ENCODE measurements around the gene PTPRS. TPM values are rescaled to one million over a fixed set of nuclear protein-coding genes. Genes with fewer than 3 reads are reported as not detected.
"Not testable (repeated sequence)": the region's sequence is repeated elsewhere in the genome, so short reads cannot be mapped to it uniquely, and the experiment has no call there.

PTPRS gene
- total RNA-seq (100 to 1,000 TPM; 120 to 211 (median 139) TPM), polyA plus RNA-seq (10 to 100 TPM in 1 of 3 donors, 1 to 10 TPM in 1, under 1 TPM in 1; 0.46 to 12.3 (median 2.4) TPM)

DNA sequence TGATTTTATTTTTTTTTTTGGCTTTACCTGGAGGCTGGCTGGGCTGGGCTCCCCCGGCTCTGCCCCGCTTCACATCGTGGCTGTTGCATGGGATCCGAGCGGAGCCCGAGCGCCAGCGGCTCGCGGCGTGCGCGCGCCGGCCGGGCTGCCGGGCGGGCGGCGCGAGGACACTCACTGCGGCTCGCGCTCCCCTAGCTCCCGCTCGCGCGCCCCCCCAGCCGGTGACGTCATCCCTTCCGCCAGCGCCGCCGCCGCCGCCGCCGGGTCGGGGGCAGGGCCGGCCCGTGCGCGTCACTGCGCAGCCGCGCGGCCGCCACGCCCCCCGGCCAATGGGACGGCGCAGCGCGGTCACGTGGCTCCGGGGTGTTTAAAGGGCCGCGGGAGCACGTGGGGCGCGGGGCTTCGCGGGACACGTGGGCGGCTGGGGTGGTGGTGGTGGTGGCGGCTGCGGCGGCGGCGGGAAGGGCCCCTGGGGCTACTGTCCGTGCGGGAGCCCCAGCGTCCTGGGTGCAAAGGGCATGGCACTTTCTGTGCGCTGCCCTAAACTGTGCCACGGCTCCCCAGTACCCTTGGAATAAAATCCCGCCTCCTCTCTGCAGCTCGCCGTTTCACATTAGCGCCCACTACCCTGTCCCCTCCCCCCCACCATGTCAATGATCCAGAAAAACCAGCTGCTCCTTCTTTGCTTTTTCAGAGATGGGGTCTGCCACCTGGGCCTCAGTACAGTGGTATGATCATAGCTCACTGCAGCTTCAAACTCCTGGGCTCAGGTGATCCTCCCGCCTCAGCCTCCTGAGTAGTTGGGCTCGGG, at the start of gene PTPRS:
Gene PTPRS, minus strand, starts transcription at position 176 of the 811 bp plus-strand sequence. CDS start 54,672 bp downstream, outside the sequence.
- Histone ChIP-seq H3K36me3 (no peaks in the 10 kb centered on the region), H3K27me3 (peaks cover 16 to 41% (median 41%) of the 10 kb centered on the region in 3 donors), H3K9me3 (no peaks in the 10 kb centered on the region), H3K4me3 (peak within 1 kb of the TSS; percentile 40 to 77 (median 60)), H3K27ac (peak within 1 kb of the TSS; percentile 35 to 73 (median 56)), H3K4me1 (peaks cover 0 to 26% (median 24%) of the 10 kb centered on the region in 4 donors)
- 8 to 12% methylated on average over 81 of the region's 81 CpGs for WGBS, 2 donors
- peak; percentile 88 for DNase-seq
- intact Hi-C loops (cut with DNase I) = loop anchor here (1.0 kb wide), 2 partner anchors 33 to 48 kb away; no protein-coding TSS in a partner anchor
- TF ChIP-seq POLR2A (IDR thresholded peaks at IDR 0.05) (no peak), EP300 (IDR thresholded peaks at IDR 0.05) (no peak), POLR2AphosphoS5 (IDR thresholded peaks at IDR 0.05) (no peak)
- TF ChIP-seq, protein P1, sequence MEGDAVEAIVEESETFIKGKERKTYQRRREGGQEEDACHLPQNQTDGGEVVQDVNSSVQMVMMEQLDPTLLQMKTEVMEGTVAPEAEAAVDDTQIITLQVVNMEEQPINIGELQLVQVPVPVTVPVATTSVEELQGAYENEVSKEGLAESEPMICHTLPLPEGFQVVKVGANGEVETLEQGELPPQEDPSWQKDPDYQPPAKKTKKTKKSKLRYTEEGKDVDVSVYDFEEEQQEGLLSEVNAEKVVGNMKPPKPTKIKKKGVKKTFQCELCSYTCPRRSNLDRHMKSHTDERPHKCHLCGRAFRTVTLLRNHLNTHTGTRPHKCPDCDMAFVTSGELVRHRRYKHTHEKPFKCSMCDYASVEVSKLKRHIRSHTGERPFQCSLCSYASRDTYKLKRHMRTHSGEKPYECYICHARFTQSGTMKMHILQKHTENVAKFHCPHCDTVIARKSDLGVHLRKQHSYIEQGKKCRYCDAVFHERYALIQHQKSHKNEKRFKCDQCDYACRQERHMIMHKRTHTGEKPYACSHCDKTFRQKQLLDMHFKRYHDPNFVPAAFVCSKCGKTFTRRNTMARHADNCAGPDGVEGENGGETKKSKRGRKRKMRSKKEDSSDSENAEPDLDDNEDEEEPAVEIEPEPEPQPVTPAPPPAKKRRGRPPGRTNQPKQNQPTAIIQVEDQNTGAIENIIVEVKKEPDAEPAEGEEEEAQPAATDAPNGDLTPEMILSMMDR (IDR thresholded peaks at IDR 0.05) = no peak

DNA sequence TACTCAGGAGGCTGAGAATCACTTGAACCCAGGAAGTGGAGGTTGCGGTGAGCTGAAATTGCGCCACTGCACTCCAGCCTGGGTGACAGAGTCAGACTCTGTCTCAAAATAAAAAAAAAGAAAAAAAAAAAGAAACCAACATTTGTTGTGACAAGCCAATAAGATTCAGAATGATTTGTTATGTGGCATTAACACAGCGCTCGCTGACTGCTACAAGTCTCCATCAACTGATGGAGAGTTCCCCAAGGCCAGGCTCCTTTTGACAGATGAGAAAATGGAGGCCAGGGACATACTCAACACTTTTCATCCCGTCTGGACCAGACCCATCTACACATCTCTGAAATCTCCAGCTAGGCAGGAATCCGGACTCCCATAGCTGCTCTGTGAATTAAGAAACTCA, 48.7 kb upstream of the PTPRS start:
- TF ChIP-seq POLR2A (IDR thresholded peaks at IDR 0.05) = no peak
- no peak for TF ChIP-seq POLR2AphosphoS5 (IDR thresholded peaks at IDR 0.05)
- no peak for TF ChIP-seq EP300 (IDR thresholded peaks at IDR 0.05)
- TF ChIP-seq, protein P1 (IDR thresholded peaks at IDR 0.05) = no peak
- H3K4me3 ChIP-seq = no peak overlapping the region
- H3K4me1 ChIP-seq = no peaks in the 10 kb centered on the region
- peaks cover 0 to 3% (median under 1%) of the 10 kb centered on the region in 4 donors for H3K9me3 ChIP-seq
- no peak overlapping the region for H3K27ac ChIP-seq
- H3K36me3 ChIP-seq = no peaks in the 10 kb centered on the region
- WGBS, 2 donors = 87 to 91% methylated on average over 6 of the region's 6 CpGs
- H3K27me3 ChIP-seq = peaks cover under 1 to 65% (median 45%) of the 10 kb centered on the region in 3 donors
- intact Hi-C loops (cut with DNase I) = no loop called here
- no peak for DNase-seq

DNA sequence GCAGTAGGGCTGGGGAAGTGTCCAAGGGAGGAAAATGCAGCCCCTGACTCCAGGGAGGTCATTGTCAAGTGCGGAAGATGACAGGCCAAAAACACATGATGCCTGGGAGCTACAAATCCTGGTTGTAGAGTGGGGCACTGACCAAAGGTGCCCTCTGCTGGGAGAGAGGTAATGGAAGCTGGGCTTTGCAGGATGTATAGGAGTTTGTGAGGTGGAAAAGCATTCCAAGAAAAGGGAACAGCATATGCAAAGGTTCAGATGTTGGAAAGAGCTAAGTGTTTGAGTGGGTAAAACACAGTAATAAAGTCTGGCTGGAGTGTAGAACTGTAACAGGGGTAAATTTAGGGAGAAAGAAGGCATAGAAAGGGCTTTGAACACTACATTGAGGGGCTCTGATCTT, 46.9 kb upstream of the PTPRS start:
- intact Hi-C loops (cut with DNase I) = no loop called here
- no peak for TF ChIP-seq POLR2AphosphoS5 (IDR thresholded peaks at IDR 0.05)
- TF ChIP-seq POLR2A (IDR thresholded peaks at IDR 0.05) = no peak
- TF ChIP-seq, protein P1 (IDR thresholded peaks at IDR 0.05) = no peak
- no peak for TF ChIP-seq EP300 (IDR thresholded peaks at IDR 0.05)
- H3K4me1 ChIP-seq = no peaks in the 10 kb centered on the region
- H3K4me3 ChIP-seq = no peak overlapping the region
- peaks cover 0 to 46% (median 27%) of the 10 kb centered on the region in 3 donors for H3K27me3 ChIP-seq
- no peak overlapping the region for H3K27ac ChIP-seq
- WGBS, 2 donors = 97% methylated on average over 1 of the region's 1 CpG
- no peaks in the 10 kb centered on the region for H3K36me3 ChIP-seq
- no peak for DNase-seq
- H3K9me3 ChIP-seq = peaks cover 0 to 9% (median 6%) of the 10 kb centered on the region in 4 donors

DNA sequence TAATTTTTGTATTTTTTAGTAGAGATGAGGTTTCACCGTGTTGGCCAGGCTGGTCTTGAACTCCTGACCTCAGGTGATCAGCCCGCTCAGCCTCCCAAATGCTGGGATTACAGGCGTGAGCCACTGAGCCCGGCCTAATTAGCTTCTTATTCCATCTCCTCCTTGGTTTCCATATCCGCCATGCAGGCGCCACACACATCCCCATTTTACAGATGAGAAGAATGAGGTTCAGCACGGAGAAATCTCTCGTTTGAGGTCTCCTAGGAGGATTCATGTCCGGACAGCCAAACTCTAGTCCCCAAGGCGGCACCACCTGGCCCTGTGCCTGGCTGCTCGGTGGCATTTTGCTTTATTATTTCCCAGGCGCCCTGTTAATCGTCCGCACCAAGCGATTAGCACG, 46.2 kb upstream of the PTPRS start:
- Histone ChIP-seq H3K36me3 (no peaks in the 10 kb centered on the region), H3K4me3 (no peak overlapping the region), H3K9me3 (peaks cover 0 to 14% (median 8%) of the 10 kb centered on the region in 4 donors), H3K27me3 (peaks cover 0 to 40% (median 20%) of the 10 kb centered on the region in 3 donors), H3K4me1 (no peaks in the 10 kb centered on the region), H3K27ac (no peak overlapping the region)
- TF ChIP-seq POLR2AphosphoS5 (IDR thresholded peaks at IDR 0.05) = no peak
- no peak for TF ChIP-seq POLR2A (IDR thresholded peaks at IDR 0.05)
- TF ChIP-seq EP300 (IDR thresholded peaks at IDR 0.05) = no peak
- TF ChIP-seq, protein P1 (IDR thresholded peaks at IDR 0.05) = no peak
- 76 to 77% methylated on average over 16 of the region's 16 CpGs for WGBS, 2 donors
- DNase-seq = no peak
- intact Hi-C loops (cut with DNase I) = no loop called here

DNA sequence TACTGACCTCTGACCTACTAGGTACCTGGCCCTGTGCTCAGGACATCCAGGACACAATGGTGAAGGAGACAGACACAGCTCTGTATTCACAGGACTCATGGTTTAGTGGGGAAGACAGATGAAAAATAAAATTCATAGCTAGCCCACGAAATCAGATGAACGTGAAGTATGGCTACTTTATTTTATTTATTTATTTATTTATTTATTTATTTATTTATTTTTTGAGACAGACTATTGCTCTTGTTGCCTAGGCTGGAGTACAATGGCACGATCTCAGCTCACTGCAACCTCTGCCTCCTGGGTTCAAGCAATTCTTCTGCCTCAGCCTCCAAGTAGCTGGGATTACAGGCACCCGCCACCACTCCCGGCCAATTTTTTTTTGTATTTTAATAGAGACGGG, 40.6 kb upstream of the PTPRS start:
- 94 to 95% methylated on average over 6 of the region's 6 CpGs for WGBS, 2 donors
- DNase-seq; H3K4me1 ChIP-seq; intact Hi-C loops (cut with DNase I); H3K27ac ChIP-seq; H3K27me3 ChIP-seq; H3K4me3 ChIP-seq; H3K36me3 ChIP-seq: not testable (repeated sequence)
- H3K9me3 ChIP-seq = peaks cover 0 to 18% (median 11%) of the 10 kb centered on the region in 4 donors

Data from sigmoid colon (tissue), 7 donors.